Body of pancreas (tissue), 4 donors: ENCODE results near the gene PCDH17. TPM values are rescaled to one million over a fixed set of nuclear protein-coding genes. Genes with fewer than 3 reads are reported as not detected.

Experiments
- ATAC-seq: fragments of 150-250 bp; one replicate; pipeline ENCODE4 v1.9.1; 2016
- DNase-seq, 4 donors: peaks; one replicate each; pipeline ENCODE4 v3.0.0-alpha.2; 2019
- H3K27ac ChIP-seq, 4 donors: fragments of 200-600 bp; sonication (generic); 1 replicate in 3 of 4; 2 replicates in 1 of 4; pipeline versions ENCODE4 v1.5.1 to v1.6.1; 2016 to 2019; ENCODE audit warnings: mild to moderate bottlenecking in 1 of 4, mixed read lengths in 1 of 4, moderate library complexity in 1 of 4
- H3K27me3 ChIP-seq, 2 donors: fragments of 200-600 bp; sonication (generic); one replicate each; pipeline ENCODE4 v1.6.0; 2016; ENCODE audit warnings: mild to moderate bottlenecking in 1 of 2
- H3K36me3 ChIP-seq, 2 donors: fragments of 200-600 bp; sonication (generic); replicated peaks in 1 of 2; 2 replicates each; pipeline ENCODE4 v1.5.1; 2016; ENCODE audit warnings: low read depth in 2 of 2; ENCODE audit not compliant: insufficient read depth in 1 of 2
- H3K4me1 ChIP-seq: fragments of 200-600 bp; sonication (generic); one replicate; pipeline ENCODE4 v1.6.0; 2016
- H3K4me3 ChIP-seq, 2 donors: fragments of 200-600 bp; sonication (generic); 1 replicate in 1 of 2; 2 replicates in 1 of 2; pipeline ENCODE4 v1.5.1; 2016 to 2019
- H3K9me3 ChIP-seq, 3 donors: fragments of 200-600 bp; sonication (generic); 1 replicate in 2 of 3; 2 replicates in 1 of 3; pipeline ENCODE4 v1.5.1; 2016
- CTCF ChIP-seq, 7 experiments: fragments of 450-650 bp in 4 of 7; fragments of 200-600 bp in 3 of 7; sonication (generic) in 3 of 7; IDR thresholded peaks; one replicate each; pipeline ENCODE4 v1.5.1; 2016 to 2019; ENCODE audit warnings: antibody characterized with exemption in 7 of 7
- POLR2A ChIP-seq, 3 donors: fragments of 450-650 bp; IDR thresholded peaks; one replicate each; pipeline ENCODE4 v1.6.1; 2016; ENCODE audit warnings: antibody characterized with exemption in 3 of 3, mild to moderate bottlenecking in 2 of 3
- WGBS, 2 donors: methylation state at CpG; one replicate each; pipeline ENCODE4 v1.1.5; 2017; 5-methylcytosine and 5-hydroxymethylcytosine counted together
- intact Hi-C: fragments of 100-400 bp; cut with DNase I; formaldehyde crosslinking; loops from one replicate; pipeline ENCODE4 v1.15.1; 2023
- total RNA-seq, 2 donors: library from RNA; depleted of rRNA; stranded (reverse); fragments of >200 nt; gene quantifications; one replicate each; pipeline ENCODE4 v1.1.0, GENCODE V29; 2016

PCDH17 gene
- total RNA-seq, 2 donors from 2014 or later, result 6.0 to 21.8 TPM

GRCh38 chr13:57724486-57725272 is 93.1 kb downstream of the PCDH17 start:
- ATAC-seq, result no peak
- WGBS, 2 donors, result 54 to 68% methylated on average over 11 to 12 of the region's 12 CpGs
- DNase-seq, result no peak

GRCh38 chr13:57725480-57725879 is 93.9 kb downstream of the PCDH17 start:
- DNase-seq (no peak), ATAC-seq (no peak)
- H3K4me1 ChIP-seq, result no peaks in the 10 kb centered on the region
- H3K27ac ChIP-seq, result no peak overlapping the region
- WGBS, 2 donors, result 47 to 56% methylated on average over 2 of the region's 2 CpGs
- no peak for TF ChIP-seq POLR2A (IDR thresholded peaks at IDR 0.05)
- TF ChIP-seq CTCF (IDR thresholded peaks at IDR 0.05), result no peak
- H3K9me3 ChIP-seq, result no peaks in the 10 kb centered on the region
- H3K36me3 ChIP-seq, result no peaks in the 10 kb centered on the region
- intact Hi-C loops, result no loop called here
- no peaks in the 10 kb centered on the region for H3K27me3 ChIP-seq
- no peak overlapping the region for H3K4me3 ChIP-seq

More at GRCh38 chr13:57724486-57725272, 93.1 kb downstream of the PCDH17 start:
- no peaks in the 10 kb centered on the region for H3K36me3 ChIP-seq
- intact Hi-C loops, result no loop called here
- H3K4me1 ChIP-seq, result no peaks in the 10 kb centered on the region
- no peak overlapping the region for H3K4me3 ChIP-seq
- H3K27ac ChIP-seq, result no peak overlapping the region
- H3K27me3 ChIP-seq, result no peaks in the 10 kb centered on the region
- TF ChIP-seq CTCF (IDR thresholded peaks at IDR 0.05), result no peak
- TF ChIP-seq POLR2A (IDR thresholded peaks at IDR 0.05), result no peak
- no peaks in the 10 kb centered on the region for H3K9me3 ChIP-seq

GRCh38 chr13:57726981-57727380 is 95.4 kb downstream of the PCDH17 start:
- Histone ChIP-seq H3K27me3 (no peaks in the 10 kb centered on the region), H3K4me3 (no peak overlapping the region), H3K9me3 (no peaks in the 10 kb centered on the region), H3K4me1 (no peaks in the 10 kb centered on the region), H3K36me3 (no peaks in the 10 kb centered on the region), H3K27ac (no peak overlapping the region)
- no peak for TF ChIP-seq POLR2A (IDR thresholded peaks at IDR 0.05)
- 54 to 70% methylated on average over 1 of the region's 1 CpG for WGBS, 2 donors
- no peak for DNase-seq
- intact Hi-C loops, result no loop called here
- ATAC-seq, result no peak

GRCh38 chr13:57734306-57734705 is 102.8 kb downstream of the PCDH17 start:
- H3K9me3 ChIP-seq, result no peaks in the 10 kb centered on the region
- 40% methylated on average over 2 of the region's 2 CpGs for WGBS, 2 donors
- no peak for ATAC-seq
- no peak overlapping the region for H3K27ac ChIP-seq
- no peak overlapping the region for H3K4me3 ChIP-seq
- no peaks in the 10 kb centered on the region for H3K27me3 ChIP-seq
- intact Hi-C loops, result no loop called here
- TF ChIP-seq CTCF (IDR thresholded peaks at IDR 0.05), result no peak
- TF ChIP-seq POLR2A (IDR thresholded peaks at IDR 0.05), result no peak
- no peaks in the 10 kb centered on the region for H3K36me3 ChIP-seq
- no peak for DNase-seq
- no peaks in the 10 kb centered on the region for H3K4me1 ChIP-seq

- Histone ChIP-seq H3K9me3 (no peaks in the 10 kb centered on the region), H3K36me3 (no peaks in the 10 kb centered on the region), H3K4me1 (no peaks in the 10 kb centered on the region), H3K4me3 (no peak overlapping the region), H3K27ac (no peak overlapping the region), H3K27me3 (no peaks in the 10 kb centered on the region)
- intact Hi-C loops, result no loop called here
- DNase-seq (no peak), ATAC-seq (no peak)
- 69 to 82% methylated on average over 2 of the region's 2 CpGs for WGBS, 2 donors
- TF ChIP-seq POLR2A (IDR thresholded peaks at IDR 0.05) (no peak), CTCF (IDR thresholded peaks at IDR 0.05) (no peak)
Observed at GRCh38 chr13:57739089-57739488, 107.5 kb downstream of the PCDH17 start.
